Measurements from ENCODE around the gene SLC35F4.
"Not testable (repeated sequence)": the region's sequence is repeated elsewhere in the genome, so short reads cannot be mapped to it uniquely, and the experiment has no call there.

SLC35F4 gene

DNA sequence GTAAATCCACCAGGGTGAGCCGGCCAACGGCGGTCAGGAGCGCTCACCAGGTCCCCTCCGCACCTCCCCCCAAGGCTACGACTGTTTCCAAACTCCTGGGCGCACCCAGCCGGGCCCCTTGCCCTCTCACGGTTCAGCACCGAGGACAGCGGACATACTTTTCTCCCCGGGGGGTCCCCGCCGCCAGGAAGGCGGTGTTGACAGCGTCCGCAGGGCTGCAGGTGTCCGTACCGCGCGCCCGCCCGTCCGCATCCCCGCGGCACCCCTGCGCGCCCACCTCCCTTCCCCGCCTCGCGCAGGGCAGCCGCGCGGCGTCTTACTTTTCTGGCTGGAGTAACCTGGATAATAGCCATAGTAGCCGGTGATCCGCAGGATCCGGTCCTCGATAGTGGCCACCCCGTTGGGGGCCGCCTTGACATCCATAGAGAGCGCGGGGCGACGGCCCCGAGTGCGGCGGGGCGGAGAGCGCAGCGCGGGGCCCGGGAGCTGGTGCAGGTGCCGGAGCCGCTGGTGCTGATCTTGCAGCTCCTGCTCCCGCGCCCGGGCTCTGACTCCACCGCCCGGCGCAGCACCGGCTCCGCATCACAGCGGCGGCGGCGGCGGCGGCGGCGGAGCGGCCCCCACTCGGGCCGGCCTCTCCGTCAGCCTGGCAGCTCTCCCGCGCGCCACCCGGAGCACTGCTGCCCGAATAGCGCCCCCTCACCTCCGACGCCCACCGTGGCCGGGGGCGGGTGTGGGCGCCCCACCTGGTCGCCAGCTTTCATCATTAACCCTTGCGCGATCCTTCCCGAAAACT, at the start of gene SLC35F4:
TSS of gene SLC35F4 (minus strand) at position 690 of the 796 bp plus-strand sequence.
- no peak for DNase-seq (ENCODE audit: low read depth)

GRCh38 chr14:57909626-57910025, 43.7 kb upstream of the SLC35F4 start:
- DNase-seq (ENCODE audit: low read depth): no peak
- H3K4me3 ChIP-seq (ENCODE audit: low read depth, low read length): no peak overlapping the region

More for the DNA sequence above, at the start of gene SLC35F4:
- peak within 1 kb of the TSS; percentile 8 for H3K4me3 ChIP-seq (ENCODE audit: low read depth, low read length)

- no peak overlapping the region for H3K4me3 ChIP-seq (ENCODE audit: low read depth, low read length)
- DNase-seq (ENCODE audit: low read depth): no peak
These were observed 38.1 kb upstream of the SLC35F4 start for GRCh38 chr14:57903954-57904353.

DNA sequence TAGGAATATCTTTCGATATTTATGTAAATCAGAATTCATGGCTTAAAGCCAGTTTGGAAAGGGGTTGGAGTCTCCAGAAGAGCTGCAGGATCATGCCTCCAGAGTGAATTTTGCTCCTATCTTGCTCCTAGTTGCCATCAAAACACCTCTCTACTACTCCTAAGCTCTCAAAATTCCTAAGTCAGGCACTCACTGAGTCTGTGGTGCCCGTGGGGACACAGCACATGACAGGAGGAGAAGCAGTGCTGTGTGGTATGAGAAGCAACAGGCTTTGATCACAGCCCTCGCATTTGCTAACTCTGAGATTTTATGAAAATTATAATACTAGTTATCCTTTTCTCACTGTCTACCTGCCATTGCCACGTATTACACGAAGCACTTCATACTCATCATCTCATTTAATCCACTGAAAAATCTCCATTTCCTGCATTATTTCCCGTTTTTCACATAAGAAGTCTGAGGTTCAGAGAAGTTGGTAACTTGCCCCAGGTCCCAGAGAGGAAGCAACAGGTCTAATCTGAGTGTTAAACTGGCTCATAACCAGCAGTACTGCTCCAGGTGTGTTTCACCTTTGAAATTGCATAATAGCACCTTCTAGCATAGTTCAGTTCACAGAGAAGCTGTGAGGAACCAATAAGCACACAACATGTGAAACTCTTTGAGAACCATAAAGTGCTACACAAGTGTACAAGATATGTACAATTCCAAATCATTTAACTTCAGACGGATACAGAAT, 33.1 kb upstream of the SLC35F4 start:
- DNase-seq (ENCODE audit: low read depth): no peak
- no peak overlapping the region for H3K4me3 ChIP-seq (ENCODE audit: low read depth, low read length)

DNA sequence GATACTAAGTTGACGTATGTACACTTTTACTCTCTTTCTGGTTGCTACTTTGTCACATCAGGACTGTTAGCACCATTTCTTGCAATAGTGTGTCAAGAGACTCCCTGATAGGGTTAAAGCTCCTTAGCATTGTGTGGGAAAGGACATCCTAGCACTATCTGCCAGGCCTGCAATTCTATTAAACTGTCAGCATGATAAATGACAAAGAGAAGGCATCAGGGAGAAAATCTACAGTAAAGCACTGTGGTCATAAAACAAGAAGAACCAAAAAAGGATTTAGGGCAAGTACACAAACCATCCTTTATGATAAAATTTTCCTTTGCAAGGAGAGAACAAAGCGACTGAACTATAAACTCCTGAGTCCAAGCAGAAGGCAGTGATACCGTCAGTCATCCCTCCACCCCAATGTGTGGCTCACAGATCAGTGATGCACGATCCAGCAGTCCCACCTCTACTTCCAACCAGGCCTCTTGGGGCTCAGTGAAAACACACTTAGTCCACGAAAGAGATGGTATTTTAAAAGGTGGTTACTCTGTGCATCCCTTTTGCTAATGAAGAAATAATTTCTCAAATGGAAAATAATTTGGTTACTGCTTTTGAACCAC, 31.4 kb upstream of the SLC35F4 start:
- DNase-seq (ENCODE audit: low read depth): no peak
- H3K4me3 ChIP-seq (ENCODE audit: low read depth, low read length): no peak overlapping the region

- peak; percentile 39 for DNase-seq (ENCODE audit: low read depth)
- H3K4me3 ChIP-seq (ENCODE audit: low read depth, low read length): no peak overlapping the region
These were observed 23.4 kb upstream of the SLC35F4 start for GRCh38 chr14:57889245-57889644.

- DNase-seq (ENCODE audit: low read depth): no peak
- H3K4me3 ChIP-seq (ENCODE audit: low read depth, low read length): no peak overlapping the region
These were observed 18.3 kb upstream of the SLC35F4 start for GRCh38 chr14:57884175-57884574.

GRCh38 chr14:57883061-57883460, 17.2 kb upstream of the SLC35F4 start:
- H3K4me3 ChIP-seq (ENCODE audit: low read depth, low read length): no peak overlapping the region
- no peak for DNase-seq (ENCODE audit: low read depth)

DNA sequence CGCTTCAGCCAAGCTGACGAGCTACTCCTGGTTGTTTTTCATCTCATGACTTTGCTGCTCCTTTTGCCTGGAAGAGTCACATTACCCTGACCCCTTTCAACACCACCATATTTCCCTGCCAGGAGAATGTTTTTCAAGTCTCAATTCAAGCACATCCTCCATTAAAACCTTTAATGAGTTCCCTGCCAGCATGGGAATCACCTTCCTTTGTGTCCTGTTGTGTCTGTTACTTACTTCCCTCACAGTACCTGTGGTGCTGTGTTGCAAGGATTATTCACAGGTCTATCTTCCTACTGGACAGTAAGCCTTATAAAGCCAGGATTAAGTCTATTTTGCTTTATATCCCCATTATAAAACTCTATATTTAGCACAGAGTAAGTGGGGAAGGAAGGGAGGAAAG, 13.6 kb upstream of the SLC35F4 start:
- no peak for DNase-seq (ENCODE audit: low read depth)
- H3K4me3 ChIP-seq (ENCODE audit: low read depth, low read length): no peak overlapping the region

DNA sequence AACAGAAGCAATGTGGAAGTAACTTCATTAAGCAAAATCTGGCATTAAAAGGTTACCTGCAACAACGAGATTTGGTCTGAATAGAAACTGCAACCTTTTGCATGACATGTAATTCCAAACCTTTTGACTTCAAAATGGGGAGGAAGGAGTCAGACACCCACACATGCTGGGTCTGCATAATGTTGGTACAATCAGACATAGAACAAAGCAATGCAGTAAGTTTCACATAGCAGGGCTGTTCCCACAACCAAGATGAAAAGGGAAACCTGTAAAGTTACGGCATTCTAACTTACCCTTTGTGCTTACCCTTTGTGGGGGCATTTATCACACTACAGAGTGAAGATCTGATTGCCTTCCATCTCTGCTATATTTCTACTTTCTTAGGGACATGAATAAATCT, 10.1 kb upstream of the SLC35F4 start:
- no peak overlapping the region for H3K4me3 ChIP-seq (ENCODE audit: low read depth, low read length)

DNA sequence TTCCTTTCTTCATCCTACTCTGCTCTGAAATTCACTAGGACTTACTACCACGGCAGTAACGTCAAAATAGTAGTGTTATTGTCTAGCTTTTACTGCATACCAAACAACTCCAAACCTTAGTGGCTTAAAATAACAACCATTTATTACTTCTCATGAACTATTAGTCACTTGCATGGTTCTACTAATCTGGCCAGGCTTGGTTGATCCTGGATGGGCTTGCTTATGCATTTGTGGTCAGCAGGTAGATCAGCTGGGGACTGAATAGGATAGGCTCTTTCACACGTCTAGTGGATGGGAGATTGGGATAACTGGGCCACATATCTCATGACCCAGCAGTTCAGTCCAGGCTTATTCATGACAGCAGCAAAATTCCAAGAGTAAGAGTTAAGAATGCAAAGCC, 9.4 kb upstream of the SLC35F4 start:
- DNase-seq (ENCODE audit: low read depth): no peak
- no peak overlapping the region for H3K4me3 ChIP-seq (ENCODE audit: low read depth, low read length)

More for the DNA sequence above, 10.1 kb upstream of the SLC35F4 start:
- DNase-seq (ENCODE audit: low read depth): no peak

GRCh38 chr14:57871459-57872080, 5.7 kb upstream of the SLC35F4 start:
- peak; percentile 36 for DNase-seq (ENCODE audit: low read depth)

DNA sequence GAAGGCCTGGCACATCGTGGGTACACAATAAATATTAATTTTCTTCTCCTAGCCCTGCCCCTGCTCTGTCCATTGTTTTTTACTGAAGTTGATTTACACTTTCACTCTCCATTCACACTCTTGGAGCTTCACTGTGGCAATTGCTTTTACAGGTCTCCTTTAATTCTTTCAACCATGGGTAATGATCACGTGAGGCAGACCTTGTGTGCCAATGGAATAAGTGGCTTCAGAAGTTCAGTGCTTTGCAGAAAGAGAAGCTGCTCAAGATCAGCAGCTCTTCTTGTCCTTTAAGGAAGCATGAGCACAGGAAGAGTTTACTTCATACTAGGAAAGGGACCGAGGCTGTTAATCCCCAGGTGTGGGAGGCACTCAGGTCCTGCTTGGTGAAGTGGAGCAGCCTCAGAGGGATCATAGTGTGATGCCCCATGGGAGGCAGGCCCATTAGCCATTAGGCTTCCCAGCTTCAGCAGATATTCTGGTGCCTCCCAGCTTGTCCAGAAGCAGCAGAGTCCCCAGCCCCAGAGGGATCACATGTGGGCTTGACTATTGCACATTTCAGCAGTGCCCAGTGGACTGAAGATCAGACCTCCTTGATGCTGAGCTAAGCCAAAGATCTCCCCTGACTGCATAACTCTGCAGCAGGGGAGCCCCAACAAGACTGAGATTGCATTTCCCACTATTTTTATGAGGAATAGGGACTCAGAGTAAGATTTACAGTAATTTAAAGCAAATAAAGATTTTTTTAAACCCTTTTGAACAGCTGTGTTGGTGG, 5.0 kb upstream of the SLC35F4 start:
- H3K4me3 ChIP-seq (ENCODE audit: low read depth, low read length): no peak overlapping the region
- no peak for DNase-seq (ENCODE audit: low read depth)

More at GRCh38 chr14:57871459-57872080, 5.7 kb upstream of the SLC35F4 start:
- no peak overlapping the region for H3K4me3 ChIP-seq (ENCODE audit: low read depth, low read length)

DNA sequence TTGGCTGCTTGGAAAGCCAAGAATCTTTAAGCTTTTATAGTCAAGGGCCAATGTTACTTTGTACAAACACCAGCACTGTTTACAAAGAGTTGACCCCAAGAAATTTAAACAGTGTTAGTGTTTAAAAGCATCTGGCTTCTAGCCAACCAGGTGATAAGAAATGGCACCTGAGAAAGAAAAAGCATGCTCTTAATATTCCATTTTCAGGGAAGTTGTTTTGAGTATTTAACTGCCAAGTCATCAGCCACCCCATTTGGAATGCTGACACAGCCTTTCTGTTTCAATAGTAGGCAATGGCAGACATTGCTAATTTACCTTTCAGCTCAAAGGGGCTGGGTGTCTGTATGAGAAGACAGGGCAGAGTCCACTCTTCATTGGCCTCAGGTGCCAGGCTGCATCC, 3.7 kb upstream of the SLC35F4 start:
- H3K4me3 ChIP-seq (ENCODE audit: low read depth, low read length): no peak overlapping the region
- DNase-seq (ENCODE audit: low read depth): no peak

DNA sequence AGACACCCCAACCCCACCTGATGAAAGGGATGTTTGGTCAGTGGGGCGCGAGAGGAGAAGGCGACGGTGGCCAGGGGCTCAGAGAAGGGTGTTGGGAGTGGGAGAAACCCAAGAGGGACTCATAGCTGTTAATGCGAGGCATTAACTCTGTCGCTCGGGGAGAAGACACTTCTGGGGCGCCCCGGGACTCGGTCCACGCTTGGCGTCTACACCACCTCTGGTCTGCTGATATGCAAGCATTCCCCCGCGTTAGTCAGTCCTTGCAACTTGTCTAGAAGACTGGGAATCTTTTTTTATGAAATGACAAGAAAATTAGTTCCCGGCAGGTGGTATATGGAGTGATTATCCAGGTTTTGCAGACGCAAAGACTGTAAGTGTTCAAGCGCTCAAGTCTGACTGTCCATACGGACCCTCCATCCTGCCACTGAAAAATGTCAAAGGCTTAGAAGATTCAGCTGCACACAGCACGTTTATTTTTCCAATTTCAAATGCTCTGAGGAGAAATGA, 360 bp upstream of the SLC35F4 start:
- no peak overlapping the region for H3K4me3 ChIP-seq (ENCODE audit: low read depth, low read length)
- DNase-seq (ENCODE audit: low read depth): no peak

GRCh38 chr14:57865066-57865402, 858 bp downstream of the SLC35F4 start:
- no peak overlapping the region for H3K4me3 ChIP-seq (ENCODE audit: low read depth, low read length)
- no peak for DNase-seq (ENCODE audit: low read depth)

- DNase-seq (ENCODE audit: low read depth): no peak
- no peak overlapping the region for H3K4me3 ChIP-seq (ENCODE audit: low read depth, low read length)
These were observed 1.2 kb downstream of the SLC35F4 start for GRCh38 chr14:57864659-57865058.

DNA sequence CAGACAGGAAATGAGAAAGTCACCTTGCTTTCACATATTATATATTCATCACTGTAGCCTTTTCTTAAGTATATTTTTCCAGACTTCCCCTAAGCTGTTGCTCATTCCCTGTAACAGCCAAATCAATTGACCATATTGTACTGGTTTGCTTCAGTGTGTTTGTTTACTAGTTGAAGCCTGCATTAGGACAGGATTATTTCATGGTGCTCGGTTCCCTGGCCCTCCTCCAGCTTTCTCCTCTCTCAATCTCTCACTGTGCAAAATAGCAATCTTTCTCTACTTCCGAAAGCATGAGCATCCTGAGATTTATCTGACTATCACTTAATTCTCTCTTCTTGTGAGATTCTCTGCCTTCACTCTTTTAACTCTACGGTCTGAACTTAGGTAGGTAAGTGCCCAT, 2.4 kb downstream of the SLC35F4 start:
- no peak overlapping the region for H3K4me3 ChIP-seq (ENCODE audit: low read depth, low read length)
- no peak for DNase-seq (ENCODE audit: low read depth)

GRCh38 chr14:57855666-57856065, 10.2 kb downstream of the SLC35F4 start:
- not testable (repeated sequence) for H3K4me3 ChIP-seq (ENCODE audit: low read depth, low read length); DNase-seq (ENCODE audit: low read depth)

All from skeletal muscle cell (primary cell).